ENCODE results near the gene CPT1B.
"Not testable (repeated sequence)": the region's sequence is repeated elsewhere in the genome, so short reads cannot be mapped to it uniquely, and the experiment has no call there.

Gene CPT1B

DNA sequence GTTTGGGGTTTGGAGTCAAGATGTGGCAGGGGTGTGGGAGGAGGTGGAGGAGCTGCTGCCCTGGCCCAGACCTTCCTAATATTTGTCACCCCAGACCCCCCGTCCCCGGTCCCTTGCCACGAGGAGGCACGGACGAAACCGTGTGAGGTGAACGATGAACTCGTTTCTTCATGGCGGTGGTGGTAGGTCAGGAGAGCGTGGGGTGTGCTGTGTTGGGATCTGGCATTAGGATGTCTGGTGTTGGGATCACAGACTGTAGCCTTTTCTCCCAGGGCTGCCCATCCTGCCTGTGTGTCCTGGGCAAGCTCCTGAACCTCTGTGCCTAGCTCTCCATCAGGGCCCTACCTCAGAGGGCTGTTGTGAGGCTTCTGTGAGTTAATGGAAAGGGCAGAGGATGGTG is 30.8 kb upstream of the CPT1B start:
- no peak for DNase-seq

DNA sequence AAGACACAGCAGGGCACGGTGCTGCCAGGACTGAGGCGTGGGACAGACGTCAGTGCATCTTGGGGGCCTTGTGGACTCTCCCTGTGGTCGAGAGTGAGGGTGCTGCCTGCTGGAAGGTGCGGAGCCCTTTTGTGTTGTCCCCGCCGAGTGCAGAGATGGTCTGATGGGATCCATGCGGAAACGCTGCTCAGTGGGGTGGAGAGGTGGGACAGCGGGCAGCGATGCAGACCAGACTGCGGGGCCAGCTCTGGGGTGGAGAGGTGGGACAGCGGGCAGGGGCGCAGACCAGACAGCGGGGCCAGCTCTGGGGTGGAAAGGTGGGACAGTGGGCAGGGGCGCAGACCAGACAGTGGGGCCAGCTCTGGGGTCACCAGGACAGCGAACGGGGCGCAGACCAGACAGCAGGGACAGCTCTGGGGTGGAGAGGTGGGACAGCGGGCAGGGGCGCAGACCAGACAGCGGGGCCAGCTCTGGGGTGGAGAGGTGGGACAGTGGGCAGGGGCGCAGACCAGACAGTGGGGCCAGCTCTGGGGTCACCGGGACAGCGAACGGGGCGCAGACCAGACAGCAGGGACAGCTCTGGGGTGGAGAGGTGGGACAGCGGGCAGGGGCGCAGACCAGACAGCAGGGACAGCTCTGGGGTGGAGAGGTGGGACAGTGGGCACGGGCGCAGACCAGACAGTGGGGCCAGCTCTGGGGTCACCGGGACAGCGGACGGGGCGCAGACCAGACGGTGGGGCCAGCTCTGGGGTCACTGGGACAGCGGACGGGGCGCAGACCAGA is 30.0 kb upstream of the CPT1B start:
- DNase-seq, result not testable (repeated sequence)

DNA sequence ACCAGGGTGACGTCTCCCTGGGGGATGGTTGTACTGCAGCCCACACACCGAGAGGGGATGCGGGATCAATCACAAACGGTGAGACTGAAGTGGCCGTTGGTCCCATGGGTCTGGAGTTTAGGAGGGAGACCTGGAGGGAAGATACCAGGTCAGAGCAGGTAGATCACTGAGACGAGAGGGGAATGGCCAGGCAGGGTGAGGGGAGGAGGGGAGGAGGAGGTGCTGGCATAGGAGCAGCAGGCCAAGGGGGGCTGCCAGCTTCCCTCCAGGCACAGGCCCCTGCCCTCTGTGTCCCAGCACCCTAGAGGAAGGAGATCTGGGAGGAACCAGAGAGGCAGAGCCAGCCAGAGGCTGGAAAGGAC is 29.4 kb upstream of the CPT1B start:
- DNase-seq, result no peak

DNA sequence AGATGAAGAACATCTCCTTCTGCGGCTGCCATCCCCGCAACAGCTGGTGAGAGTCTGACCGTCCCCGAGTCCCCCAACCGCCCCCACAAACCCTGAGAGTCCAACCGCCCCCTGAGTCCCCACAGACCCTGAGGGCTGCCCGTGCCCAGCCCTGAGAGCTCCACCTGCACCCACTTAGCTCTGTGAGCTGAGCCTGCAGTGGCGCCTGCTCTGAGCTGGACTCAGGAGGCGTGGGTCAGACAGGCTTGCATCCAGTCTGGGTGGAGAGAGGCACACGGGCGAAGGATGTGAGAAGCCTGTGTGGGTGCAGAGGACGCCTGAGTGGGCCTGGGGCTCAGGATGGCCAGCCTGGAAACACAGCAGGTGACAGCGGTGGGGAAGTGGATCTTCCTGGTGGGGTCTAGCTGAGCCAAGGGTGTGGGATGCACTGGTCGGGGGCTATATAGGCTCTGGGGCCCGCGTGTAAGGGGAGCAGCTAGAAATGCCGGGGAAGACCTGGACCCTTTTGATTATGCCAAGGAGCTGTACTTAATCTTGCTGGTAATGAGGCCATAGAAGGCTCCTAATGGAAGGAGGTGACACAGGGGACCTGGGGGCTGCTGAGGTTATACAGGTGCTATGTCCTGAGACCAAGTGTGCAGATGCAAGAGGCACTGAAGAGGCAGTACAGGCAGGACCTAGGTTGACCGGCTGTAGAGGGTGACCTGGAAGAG is 28.9 kb upstream of the CPT1B start:
- DNase-seq, result no peak

DNA sequence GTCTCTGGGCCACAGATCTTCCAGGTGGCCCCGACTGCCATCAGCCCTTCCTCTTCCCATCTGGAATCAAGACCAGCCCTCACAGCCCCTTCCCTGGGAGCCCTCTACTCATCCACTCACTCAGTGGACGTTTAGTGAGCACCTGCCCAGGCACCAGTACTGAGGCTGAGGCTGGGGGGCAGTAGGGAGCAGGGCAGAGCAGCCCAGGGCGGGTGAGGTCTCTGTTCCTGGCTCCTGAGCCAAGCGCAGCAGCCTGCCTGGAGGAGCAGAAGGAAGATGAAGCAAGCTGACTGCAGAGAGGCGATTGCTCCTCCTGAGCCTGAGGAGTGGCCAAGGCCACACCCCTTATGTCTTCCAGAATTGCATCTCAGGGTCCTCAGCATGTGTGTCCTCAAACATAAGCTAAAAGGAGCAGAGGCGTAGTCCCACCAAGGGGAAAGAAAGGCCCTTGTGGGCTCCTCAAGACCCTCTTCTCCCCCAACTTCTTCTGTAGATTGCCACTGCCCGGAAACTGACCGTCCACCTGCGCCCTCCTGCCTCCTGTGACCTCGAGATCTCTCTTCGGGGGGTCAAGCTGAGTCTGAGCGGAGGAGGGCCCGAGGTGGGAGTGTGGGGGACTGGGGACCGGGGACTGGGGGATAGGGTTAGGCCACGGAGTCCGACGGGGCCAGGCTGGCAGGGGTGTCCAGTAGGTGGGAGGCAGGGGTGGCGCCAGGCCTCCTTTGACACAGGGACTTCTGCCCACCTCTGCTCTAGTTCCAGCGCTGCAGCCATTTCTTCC is 28.1 kb upstream of the CPT1B start:
- DNase-seq, result no peak

DNA sequence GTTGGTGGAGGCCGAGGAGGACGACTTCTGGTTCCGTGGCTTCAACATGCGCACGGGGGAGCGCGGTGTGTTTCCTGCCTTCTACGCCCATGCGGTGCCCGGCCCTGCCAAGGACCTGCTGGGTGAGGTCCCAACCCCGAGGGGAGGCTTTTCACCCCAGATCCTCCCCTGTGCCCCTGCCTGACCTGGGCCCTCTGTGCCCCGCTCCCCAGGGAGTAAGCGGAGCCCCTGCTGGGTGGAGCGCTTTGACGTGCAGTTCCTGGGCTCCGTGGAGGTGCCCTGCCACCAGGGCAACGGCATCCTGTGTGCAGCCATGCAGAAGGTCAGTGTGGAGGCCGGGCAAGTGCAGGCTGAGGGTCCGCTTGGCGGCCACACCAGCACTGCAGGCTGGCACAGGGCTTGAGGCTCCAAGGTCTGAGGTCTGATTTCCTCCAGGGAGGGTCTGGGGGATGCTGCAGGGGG is 27.4 kb upstream of the CPT1B start:
- no peak for DNase-seq

DNA sequence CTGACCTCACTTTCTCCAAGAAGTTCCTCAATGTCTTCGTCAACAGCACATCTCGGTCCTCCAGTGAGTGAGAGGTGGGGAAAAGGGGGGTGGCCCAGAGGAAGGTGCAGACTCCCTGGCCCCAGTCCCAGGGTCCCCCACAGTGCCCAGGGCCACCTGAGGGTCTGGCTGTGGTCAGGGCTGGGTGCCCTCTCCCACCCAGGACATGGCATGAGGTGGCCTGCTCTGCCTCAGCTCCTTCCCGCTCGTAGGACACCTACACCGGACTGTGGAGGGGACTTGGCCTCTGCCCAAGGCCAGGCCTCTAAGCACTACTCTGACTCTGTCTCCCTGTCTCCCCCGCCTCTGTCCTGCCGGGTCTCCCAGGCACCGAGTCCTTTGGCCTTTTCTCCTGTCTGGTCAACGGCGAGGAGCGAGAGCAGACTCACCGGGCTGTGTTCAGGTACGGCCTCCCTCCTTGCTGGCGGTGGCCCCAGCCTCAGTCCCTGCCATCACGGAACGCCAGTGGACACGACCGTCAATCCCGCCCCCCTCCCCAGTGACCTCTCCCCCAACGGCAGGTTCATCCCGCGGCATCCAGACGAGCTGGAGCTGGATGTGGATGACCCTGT is 26.9 kb upstream of the CPT1B start:
- DNase-seq, result no peak

DNA sequence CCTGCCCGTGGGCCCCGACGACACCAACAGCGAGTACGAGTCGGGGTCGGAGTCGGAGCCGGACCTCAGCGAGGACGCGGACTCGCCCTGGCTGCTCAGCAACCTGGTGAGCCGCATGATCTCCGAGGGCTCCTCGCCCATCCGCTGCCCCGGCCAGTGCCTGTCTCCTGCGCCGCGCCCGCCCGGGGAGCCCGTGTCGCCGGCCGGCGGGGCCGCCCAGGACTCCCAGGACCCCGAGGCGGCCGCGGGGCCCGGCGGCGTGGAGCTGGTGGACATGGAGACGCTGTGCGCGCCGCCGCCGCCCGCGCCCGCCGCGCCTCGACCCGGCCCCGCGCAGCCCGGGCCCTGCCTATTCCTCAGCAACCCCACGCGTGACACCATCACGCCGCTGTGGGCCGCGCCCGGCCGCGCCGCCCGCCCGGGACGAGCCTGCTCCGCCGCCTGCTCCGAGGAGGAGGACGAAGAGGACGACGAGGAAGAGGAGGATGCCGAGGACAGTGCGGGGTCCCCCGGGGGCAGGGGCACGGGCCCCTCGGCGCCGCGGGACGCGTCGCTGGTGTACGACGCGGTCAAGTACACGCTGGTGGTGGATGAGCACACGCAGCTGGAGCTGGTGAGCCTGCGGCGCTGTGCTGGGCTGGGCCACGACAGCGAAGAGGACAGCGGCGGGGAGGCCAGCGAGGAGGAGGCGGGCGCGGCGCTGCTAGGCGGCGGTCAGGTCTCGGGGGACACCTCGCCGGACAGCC is 26.2 kb upstream of the CPT1B start:
- DNase-seq, result no peak

DNA sequence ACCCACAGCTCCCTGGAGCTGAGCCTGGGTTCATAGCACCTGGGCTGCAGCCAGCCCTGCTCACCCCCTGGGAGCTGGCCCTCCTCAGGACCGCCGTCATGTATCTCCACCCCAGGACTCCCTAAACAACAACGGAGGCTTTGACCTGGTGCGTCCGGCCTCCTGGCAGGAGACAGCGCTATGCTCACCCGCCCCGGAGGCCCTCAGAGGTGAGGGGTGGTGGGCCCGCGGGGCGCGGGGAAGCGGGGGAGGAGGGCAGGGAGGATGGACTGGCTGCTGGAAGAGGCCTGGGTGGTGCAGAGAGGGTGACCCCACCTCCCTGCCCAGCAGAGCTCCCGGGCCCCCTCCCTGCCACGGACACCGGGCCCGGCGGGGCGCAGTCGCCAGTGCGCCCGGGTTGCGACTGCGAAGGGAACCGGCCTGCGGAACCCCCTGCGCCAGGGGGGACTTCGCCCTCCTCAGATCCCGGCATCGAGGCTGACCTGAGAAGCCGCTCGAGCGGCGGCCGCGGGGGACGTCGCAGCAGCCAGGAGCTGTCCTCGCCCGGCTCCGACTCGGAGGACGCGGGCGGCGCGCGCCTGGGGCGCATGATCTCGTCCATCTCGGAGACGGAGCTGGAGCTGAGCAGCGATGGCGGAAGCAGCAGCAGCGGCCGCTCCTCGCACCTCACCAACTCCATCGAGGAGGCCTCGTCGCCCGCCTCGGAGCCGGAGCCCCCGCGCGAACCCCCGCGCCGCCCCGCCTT is 25.5 kb upstream of the CPT1B start:
- no peak for DNase-seq

DNA sequence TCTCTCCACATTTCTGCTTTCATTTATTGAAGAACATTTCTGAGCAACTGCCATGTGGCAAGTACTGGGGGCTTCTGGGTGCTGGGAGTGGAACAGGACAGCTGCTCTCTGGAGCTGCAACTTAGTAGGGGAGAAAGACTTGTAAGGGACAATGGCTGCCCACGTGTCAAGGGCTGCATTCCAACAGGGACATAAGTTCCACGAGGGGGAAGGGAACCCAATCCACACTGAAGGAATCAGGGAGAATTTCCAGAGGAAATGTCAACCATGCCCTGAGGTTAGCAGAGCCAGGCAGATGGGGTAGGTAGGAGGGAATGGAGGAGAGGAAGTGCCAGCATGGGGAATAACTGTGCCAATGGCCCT is 24.1 kb upstream of the CPT1B start:
- no peak for DNase-seq

DNA sequence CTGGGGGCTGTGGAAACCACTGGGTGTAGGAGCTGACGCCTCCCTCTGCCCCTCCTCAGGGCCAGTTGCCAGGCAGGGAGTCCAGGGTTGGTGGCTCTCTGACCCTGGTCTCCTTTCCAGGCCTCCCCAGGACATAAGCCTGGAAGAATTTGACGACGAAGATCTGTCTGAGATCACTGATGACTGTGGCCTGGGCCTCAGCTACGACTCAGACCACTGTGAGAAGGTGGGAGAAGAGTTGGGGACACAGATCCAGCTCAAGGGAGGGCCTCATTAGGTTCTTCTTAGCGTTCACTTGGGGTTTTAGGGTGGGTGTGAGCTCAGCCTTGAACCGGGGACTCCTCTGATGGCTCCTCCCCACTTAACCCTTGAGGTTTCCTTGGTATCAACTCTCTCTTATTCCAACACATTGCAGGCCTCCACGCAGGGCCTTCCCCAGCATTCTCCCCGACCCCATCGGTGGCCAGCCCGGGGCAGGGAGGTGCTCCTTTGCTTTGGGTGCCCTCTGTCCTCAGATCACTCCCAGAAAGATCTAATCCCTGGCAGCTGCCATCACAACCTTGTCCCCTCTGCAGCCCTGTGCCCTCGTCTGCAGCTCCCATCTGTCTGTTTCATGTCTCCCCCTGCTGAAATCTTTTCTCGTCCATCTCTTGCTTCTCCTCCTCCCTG is 23.6 kb upstream of the CPT1B start:
- no peak for DNase-seq

DNA sequence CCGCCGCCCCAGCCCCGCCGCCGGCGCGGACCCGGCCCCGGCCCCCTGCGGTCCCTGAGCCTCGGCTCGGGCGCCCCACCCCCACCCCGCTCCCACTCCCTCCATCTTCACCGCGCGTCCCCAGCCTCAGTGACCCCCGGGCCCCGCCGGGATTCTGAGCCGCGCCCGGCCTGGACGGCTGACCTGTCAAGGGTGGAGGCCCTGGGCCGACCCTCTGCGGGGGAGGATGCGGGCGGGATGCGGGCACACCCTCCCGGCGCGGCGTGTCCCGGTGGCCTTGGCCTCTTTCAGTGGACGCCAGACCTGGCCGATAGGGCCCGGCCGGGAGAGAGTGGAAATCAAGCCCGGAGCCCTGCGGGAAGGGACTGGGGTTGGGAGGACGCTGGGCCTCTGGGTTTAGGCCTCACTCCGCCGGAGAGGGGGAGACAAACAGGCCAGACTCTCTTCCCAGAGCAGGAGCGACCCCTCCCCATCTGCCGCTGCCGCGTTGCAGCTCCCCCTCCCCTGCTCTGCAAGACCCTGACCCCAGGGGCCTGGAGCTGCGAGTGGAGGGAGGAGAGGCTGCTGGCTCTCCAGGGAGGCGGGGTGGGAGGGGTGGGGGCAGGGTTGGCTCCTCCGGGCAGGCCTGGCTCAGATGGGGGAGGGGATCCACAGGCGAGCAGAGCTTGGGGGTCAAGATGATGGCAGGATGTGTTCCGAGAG is 22.9 kb upstream of the CPT1B start:
- no peak for DNase-seq

DNA sequence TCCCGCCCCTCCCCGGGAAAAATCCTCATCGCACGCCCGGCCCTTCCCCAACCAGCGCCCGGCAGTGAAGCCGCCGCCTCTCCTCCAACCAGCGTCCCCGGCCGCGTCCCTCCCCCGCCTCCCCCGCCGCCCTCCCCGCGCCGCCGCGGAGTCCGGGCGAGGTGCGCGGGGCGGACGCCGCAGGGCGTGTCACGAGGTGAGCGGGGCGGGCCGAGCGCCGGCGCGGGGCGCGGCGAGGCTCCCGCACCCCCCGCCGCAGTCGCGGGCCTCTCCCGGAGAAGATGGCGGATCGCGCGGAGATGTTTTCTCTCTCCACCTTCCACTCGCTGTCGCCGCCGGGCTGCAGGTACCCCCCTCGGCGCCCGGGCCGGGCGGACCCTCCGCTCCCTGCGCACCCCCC is 22.3 kb upstream of the CPT1B start, which contains the start of gene MAPK8IP2:
TSS of gene MAPK8IP2 (plus strand) at position 256 of the 400 bp plus-strand sequence. CDS start at position 282, 26 bp downstream.
- DNase-seq, result no peak

DNA sequence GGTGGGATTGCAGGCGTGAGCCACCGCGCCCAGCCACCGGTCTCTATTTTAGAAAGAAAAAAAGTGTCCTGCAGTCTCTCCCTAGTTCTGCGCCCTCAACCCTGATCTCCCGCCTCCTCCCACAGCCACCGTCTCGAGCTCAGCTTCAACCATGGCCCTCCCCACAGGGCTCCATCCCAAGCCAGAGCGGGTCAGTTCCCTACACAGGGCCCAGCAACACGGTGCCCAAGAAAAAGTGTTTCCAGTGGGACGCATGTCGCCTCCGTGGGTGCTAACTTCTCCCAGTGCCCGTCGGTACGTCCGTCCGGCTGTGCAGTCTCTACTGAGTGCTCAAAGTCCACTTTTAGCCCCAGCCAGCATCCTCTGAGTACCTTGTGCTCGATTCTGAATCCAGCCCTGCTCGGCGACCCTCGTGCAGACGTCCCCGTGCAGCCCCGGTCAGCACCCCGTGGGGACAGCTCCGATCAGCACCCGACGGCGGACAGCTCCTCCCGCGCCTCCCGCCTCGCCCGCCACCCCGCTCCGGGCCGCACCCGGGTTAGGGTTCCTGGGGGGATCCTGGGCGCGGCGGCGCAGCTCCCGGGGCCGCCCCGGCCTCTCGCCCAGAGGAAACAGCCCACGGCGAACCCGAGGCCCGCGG is 21.7 kb upstream of the CPT1B start:
- no peak for DNase-seq

DNA sequence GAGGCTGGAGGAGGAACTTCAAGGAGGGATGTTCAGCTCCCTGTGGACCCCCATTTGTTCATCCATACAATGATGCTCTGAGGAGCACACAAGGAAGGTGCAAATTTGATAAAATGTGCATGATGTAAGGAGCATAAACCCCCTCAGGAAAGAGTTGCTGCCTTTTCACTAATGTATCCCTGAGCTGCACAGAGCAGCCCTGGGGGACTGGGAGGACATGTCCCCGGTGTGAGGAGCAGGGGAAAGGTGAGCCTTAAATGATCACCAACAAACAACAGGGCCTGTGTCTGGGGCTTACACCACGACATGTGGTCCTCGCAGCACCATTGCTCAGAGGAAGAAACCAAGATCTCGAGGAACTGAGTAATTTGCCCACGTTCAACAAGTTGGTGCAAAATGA is 18.9 kb upstream of the CPT1B start:
- no peak for DNase-seq

DNA sequence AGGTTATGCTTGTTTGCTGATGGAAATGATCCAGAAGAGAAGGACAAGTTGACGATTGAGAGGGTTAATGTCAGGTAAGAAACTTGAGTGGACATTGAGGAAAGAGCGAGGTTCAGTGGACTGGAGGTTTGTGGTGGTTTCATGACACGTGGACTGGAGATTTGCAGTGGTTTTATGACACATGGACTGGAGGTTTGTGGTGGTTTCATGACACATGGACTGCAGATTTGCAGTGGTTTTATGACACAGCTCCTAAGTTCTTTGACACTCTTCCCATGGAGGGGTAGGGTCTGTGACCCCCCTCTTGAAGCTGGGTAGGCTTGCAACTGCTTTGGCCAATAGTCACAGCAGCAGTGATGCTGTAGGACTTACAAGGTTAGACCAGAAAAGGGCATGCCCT is 17.0 kb upstream of the CPT1B start:
- DNase-seq, result no peak

DNA sequence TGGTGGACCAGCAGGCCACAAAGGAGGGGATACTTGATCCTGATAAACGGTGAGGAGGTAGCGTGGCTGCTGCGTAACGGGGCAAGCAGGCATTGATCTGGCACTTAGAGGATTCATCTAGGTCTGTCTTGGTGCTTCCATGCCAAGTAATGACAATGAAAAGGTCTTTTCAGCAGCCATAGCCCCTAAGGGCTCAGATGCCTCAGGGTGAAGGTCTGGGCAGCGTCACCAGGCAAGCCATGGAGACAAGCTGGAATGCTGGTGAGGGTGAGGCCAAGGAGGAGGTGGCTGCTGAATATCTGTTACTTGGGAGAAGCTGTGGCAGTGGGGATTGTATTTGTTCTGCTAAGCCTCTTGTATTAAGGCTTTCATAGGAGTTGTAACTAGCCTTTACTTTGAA is 9.2 kb upstream of the CPT1B start:
- DNase-seq, result no peak

DNA sequence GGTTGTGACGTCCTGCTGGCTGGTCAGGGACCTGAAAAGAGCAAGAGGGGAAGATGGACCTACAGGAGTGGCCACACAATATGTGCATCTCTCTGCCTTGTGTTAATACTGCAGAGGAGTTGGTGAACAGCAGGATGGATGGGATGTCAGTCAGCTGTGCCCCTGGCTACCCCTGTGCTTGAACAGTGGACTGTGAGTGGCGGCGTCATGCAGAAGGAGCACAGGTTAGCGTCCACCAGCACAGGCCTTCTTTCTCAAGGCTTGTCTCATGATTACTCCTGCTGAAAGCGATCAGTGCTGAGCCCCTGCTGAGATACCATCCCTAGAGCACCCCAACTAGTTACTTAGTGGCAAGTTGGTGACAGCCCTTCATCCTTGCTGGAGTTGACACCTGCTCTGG is 8.2 kb upstream of the CPT1B start:
- DNase-seq, result no peak

DNA sequence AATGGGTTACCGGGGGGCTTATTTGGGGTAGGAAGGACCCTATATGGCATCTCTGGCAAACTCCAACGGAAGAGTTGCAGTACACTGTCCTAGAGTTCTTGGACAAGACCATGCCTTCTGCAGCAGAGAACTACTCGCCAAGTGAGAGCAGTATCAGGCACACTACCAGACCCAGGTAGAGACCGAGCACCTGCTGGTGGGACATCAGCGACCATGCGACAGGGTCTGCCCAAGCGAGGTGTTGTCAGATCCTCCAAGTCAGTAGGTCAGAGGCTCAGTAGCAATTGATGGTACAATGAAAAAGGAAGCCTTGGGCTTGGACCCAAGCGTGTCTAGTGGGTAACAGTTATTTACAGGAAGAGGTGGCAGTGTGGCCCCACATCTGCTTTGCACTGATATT is 7.6 kb upstream of the CPT1B start:
- DNase-seq, result no peak

DNA sequence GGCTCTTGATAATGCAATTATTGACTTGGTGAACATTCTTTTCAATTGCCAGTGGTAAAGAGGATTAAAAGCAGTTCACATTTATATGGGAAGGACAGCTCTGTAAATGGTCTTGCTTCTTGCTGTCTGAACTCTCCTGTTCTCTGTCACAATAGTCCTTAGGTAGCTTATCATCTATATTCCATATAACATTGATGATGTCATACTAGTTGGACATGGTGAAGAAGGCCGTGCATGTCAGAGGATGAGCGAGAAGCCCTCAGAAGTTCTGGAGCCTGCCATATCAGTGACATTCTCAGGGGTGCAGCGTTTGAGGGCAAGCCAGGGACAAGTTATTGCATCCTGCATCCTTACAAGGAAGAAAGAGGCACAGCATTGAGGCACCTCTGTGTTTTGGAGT is 7.0 kb upstream of the CPT1B start:
- DNase-seq, result no peak
